GM12865 (cell line): Measurements from ENCODE around the gene PLBD1.

Experiments used
- DNase-seq: peaks from one replicate; pipeline ENCODE4 v3.0.0; 2010; ENCODE audit warnings: low read depth
- H3K4me3 ChIP-seq: 2 replicates; pipeline ENCODE4 v1.5.1; 2011; ENCODE audit warnings: mild to moderate bottlenecking, low read depth, low read length, control low read depth
- TF ChIP-seq, protein P1 (sequence below): IDR thresholded peaks from 2 replicates; pipeline ENCODE4 v1.5.1; 2011; ENCODE audit warnings: low read length, control low read depth, low read depth, inconsistent platforms; ENCODE audit not compliant: insufficient read depth; ENCODE audit errors: missing control alignments

PLBD1 gene, protein sequence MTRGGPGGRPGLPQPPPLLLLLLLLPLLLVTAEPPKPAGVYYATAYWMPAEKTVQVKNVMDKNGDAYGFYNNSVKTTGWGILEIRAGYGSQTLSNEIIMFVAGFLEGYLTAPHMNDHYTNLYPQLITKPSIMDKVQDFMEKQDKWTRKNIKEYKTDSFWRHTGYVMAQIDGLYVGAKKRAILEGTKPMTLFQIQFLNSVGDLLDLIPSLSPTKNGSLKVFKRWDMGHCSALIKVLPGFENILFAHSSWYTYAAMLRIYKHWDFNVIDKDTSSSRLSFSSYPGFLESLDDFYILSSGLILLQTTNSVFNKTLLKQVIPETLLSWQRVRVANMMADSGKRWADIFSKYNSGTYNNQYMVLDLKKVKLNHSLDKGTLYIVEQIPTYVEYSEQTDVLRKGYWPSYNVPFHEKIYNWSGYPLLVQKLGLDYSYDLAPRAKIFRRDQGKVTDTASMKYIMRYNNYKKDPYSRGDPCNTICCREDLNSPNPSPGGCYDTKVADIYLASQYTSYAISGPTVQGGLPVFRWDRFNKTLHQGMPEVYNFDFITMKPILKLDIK

DNA sequence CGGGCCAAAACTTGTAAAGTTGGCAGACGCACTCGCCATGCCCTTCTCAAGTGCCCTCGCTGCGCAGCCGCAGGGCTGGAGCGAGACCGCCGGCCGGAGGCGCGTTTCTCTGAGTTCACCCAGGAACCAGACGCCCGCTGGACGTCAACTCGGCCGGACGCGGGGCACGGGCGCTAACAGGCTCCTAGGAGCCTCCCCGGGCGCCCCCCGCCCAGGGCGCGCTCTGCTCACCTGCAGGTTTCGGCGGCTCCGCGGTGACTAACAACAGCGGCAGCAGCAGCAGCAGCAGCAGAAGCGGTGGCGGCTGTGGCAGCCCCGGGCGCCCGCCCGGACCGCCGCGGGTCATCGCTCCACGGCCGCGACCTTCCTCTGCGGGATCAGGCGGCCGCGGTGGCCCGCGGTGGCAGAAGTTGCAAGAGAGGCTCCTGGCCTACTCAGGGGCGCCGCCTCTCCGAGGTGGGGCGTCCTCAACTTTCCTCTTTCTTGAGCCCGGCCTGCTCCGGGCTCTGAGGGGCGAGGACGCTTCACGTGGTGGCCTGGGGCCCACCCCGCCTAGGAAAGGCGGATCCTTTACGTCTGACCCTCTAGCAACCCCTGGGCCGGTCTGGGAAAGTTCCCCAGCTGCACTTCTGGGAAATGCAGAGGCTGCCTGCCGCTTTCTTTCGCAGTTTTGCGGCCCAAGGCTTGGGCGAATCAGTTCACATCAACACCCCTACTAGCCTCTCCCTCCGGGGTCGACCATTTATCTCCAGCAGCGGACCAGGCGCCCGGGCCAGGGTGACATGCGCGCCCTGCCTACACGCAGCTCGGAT lies at the start of gene PLBD1:
TSS of gene PLBD1 (minus strand) at position 533 of the 812 bp plus-strand sequence. CDS start at position 346, 187 bp downstream.
- peak; percentile 4 for DNase-seq
- H3K4me3 ChIP-seq, result no peak within 1 kb of the TSS; the same call in 1 of the 2 replicates
- TF ChIP-seq, protein P1, sequence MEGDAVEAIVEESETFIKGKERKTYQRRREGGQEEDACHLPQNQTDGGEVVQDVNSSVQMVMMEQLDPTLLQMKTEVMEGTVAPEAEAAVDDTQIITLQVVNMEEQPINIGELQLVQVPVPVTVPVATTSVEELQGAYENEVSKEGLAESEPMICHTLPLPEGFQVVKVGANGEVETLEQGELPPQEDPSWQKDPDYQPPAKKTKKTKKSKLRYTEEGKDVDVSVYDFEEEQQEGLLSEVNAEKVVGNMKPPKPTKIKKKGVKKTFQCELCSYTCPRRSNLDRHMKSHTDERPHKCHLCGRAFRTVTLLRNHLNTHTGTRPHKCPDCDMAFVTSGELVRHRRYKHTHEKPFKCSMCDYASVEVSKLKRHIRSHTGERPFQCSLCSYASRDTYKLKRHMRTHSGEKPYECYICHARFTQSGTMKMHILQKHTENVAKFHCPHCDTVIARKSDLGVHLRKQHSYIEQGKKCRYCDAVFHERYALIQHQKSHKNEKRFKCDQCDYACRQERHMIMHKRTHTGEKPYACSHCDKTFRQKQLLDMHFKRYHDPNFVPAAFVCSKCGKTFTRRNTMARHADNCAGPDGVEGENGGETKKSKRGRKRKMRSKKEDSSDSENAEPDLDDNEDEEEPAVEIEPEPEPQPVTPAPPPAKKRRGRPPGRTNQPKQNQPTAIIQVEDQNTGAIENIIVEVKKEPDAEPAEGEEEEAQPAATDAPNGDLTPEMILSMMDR, result no peak

DNA sequence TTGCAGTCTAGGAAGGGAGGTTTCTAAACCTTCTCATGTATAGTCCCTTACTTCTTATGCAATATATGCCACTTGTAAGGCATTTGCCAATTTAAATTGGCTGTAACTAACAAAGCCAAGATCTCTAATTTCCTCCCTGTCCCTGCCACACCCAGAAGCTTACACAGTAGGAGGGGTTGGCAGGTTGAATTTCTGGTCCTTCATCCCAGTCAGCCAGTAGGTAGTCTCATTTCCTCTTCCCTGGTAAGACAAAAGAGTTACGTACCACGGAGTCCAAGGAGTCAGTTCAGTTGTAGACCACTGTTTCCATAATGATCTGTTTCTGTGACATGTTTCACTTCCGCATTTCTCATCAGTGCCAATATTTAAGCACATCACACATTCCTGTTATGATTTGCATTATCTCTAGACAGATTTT lies 47.0 kb upstream of the PLBD1 start:
- TF ChIP-seq, protein P1, result no peak
- H3K4me3 ChIP-seq, result no peak overlapping the region
- DNase-seq, result peak; percentile 83

DNA sequence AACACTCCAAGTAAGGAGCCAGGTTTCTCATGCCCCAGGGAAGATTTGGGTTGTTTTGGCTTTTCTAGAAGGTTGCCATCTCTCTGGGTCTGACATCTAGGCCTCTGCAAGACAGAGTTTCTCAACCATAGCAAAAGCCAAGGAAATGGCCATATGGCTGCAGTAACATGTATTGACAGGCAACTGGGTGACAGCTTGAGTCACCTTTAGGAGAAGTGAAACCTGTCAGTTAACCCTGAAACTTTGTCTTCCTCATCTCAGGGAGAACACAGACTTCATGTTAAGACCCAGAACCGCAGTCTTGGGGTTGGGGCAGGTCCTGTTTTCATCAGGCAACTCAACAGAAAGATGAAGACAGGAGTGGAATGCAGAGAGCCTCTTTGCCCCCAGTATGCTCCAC lies 46.0 kb upstream of the PLBD1 start:
- H3K4me3 ChIP-seq, result no peak overlapping the region
- DNase-seq, result peak; percentile 94

DNA sequence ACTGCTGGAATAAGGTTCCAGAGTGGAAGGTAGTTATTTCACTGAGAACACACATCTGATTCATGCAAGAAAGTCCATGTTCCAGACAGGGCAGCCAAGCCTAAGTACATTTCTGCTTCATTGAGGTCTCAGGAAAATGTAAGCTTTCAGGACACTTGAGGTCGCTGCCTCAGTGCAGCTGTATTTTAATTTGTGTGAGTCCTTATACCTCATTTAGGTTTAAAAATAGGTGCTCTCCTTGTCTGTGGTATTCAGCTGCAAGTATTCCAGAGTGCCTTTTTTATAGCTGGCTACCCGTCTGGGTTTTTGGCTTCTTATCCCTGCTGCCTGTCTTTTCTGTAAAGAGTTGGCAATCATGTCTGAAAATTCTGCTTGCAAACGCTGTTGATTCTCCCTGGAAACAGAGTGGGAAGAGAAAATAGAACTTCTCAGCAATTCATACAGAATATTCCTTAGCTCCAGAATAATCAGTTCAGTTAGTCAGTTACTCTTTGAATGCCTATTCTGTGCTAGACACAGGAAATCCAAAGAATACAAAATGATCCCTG lies 45.3 kb upstream of the PLBD1 start:
- H3K4me3 ChIP-seq, result no peak overlapping the region
- DNase-seq, result no peak
- TF ChIP-seq, protein P1, result no peak

More for the DNA sequence above, 46.0 kb upstream of the PLBD1 start:
- TF ChIP-seq, protein P1, result no peak

DNA sequence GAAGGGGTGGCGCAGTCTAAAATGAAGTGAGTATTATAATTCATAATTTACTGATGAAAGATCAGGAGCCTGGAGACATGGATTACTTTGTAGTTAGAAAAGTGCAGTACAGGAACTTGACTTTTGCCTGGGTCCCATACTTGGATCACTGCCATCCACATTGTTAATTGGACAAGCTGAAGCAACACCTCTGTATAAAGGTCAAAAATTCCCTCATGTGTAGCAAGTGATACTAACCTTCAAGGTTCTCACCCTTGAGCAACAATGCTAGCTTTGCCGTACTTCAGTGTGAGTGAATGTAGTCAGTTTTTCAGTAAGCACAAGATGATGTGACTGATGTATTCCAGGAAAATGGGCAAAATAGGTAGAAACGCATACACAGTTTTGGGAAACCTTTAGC lies 44.6 kb upstream of the PLBD1 start:
- TF ChIP-seq, protein P1, result no peak
- H3K4me3 ChIP-seq, result no peak overlapping the region
- DNase-seq, result no peak

DNA sequence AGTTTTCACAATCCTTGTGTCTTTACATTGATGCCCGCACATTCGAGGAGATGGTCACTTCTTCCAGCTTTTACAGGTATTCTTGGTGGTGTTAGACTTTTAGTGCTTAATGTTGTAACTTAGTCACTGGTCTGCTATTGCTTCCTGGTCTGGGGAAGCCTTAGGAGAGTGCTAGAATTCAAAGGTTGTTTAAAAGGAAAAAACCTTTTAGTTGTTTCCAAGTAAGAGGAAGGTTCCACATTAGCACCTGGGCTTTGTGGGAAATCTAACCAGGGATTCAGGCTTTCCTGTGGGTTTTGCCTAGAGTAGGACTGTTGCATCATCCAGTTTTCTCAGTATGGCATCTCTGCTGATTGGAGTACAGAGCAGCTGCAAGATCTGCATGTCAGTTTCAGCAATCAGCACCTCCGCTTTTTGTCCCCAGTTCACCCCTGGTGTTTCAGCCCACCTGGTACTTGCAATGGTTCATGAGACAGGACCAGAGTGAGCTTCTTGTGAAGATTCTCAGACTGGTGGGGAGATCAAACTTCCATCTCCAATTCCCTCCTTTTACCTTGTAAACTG lies 44.0 kb upstream of the PLBD1 start:
- no peak for DNase-seq
- TF ChIP-seq, protein P1, result no peak

More for the DNA sequence above, 44.0 kb upstream of the PLBD1 start:
- H3K4me3 ChIP-seq, result no peak overlapping the region
